D721Med (cell line): ENCODE measurements around the gene INTS7.

Source experiments
- DNase-seq: peaks from one replicate; pipeline ENCODE4 v3.0.0; 2011; ENCODE audit warnings: low spot score; ENCODE audit not compliant: insufficient read length
- FAIRE-seq: peaks from 2 replicates; lab custom pipeline; 2011; peaks lifted over from hg19 to GRCh38; lab: Jason Lieb, UNC
- TF ChIP-seq, protein P1 (sequence below): IDR thresholded peaks from 2 replicates; pipeline ENCODE4 v1.5.1; 2012; ENCODE audit warnings: mild to moderate bottlenecking, control low read depth; ENCODE audit not compliant: insufficient read depth; ENCODE audit errors: missing control alignments

Gene INTS7

GRCh38 chr1:211910913-211911485 is 124.4 kb downstream of the INTS7 start:
- TF ChIP-seq, protein P1, sequence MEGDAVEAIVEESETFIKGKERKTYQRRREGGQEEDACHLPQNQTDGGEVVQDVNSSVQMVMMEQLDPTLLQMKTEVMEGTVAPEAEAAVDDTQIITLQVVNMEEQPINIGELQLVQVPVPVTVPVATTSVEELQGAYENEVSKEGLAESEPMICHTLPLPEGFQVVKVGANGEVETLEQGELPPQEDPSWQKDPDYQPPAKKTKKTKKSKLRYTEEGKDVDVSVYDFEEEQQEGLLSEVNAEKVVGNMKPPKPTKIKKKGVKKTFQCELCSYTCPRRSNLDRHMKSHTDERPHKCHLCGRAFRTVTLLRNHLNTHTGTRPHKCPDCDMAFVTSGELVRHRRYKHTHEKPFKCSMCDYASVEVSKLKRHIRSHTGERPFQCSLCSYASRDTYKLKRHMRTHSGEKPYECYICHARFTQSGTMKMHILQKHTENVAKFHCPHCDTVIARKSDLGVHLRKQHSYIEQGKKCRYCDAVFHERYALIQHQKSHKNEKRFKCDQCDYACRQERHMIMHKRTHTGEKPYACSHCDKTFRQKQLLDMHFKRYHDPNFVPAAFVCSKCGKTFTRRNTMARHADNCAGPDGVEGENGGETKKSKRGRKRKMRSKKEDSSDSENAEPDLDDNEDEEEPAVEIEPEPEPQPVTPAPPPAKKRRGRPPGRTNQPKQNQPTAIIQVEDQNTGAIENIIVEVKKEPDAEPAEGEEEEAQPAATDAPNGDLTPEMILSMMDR = no peak
- DNase-seq (no peak), FAIRE-seq (no peak)

DNA sequence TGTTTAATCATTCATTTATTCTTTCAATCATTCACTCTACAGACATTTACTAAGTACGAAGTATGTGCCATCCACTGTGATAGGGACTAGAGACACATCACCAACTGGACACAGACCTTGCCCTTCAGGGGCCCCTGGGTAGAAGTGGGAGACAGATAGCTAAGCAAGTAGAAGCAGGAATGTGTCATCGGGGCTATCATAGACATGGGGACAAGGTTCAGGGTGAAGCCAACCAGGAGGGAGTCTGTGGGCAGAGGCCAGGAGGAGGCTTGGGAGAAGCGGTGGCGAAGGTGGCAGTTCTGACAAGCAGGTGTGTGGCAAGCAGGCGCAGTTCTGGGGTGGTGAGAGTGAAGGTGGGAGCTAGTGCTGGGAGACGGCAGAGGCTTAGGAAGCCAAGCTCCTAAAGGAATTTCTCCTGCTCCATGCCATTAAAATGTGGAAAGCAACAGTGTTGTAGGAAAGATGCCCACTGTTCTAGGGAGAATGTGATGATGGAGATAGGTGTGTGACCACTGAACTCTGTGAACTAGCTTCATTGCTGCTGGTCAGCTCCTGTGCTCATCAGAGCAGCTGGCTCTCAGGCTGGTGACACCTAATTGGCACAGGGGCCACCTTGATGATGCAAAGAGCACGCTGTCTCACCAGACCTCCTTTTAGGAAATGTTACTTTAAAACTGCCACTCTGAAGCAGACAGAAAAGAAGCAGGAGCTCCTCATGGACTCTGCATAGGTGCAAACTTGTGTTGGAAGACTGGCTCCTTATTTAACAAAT is 125.1 kb downstream of the INTS7 start:
- DNase-seq = no peak
- no peak for FAIRE-seq
- TF ChIP-seq, protein P1 = no peak

DNA sequence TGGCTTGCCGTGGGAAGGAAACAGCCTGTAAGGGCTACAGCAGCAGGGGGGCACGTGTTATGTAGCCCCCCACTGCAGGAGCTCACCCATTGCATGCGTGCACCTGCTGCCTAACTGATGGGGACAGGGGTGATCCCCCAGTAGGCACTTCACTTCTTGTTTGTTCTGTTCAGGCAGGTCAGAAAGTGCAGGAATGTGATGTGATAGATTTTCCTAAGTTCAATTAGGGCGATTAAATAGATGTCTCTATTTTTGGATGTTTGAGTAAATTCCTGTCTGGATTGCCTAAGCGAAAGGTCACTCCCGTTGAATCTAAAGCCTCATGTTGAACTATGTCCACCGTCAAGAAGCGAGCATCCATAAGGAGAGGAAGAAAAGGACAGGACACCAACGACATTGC is 126.0 kb downstream of the INTS7 start:
- DNase-seq (no peak), FAIRE-seq (no peak)
- TF ChIP-seq, protein P1 = no peak

- DNase-seq (no peak), FAIRE-seq (no peak)
- TF ChIP-seq, protein P1 = no peak
Observed at GRCh38 chr1:211908951-211909350, 126.4 kb downstream of the INTS7 start.

GRCh38 chr1:211908453-211908852 is 126.9 kb downstream of the INTS7 start:
- DNase-seq (no peak), FAIRE-seq (no peak)
- TF ChIP-seq, protein P1 = no peak

DNA sequence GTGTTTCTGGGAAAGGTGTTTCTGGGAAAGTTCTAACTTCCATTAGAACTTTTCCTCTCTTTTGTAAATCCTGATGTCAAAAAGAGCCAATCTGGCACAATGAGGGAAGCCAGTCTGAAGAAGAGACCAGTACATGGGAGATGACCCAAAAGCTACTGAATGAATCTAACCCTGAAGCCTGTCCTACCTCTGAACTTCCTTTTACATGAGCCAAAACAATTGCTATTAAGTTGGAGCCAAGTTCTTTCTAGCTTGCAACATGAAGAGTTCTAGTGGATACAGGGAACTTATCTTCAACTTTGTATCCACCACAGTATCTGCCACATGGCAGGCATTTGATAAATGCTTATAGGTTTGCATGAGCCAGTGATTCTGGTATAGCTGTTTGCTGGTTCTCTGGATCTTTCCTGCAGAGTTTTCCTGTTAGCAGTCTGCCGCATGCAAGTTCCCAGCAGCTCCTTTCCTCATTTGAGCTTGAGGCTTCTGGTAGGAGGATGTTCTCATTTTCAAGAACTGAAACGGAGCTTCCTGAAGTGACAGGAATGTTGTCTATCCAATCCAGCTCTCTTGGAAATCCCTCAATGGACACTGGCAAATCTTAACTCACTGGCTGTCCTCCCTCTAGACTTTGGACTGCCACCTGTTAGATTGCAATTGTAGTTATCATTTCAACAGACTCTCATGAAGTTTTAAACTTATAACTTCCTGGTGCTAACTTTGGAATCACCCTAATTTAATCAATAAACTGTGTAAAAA is 131.7 kb downstream of the INTS7 start:
- TF ChIP-seq, protein P1 = no peak
- DNase-seq = no peak
- FAIRE-seq = no peak
